Gastrocnemius medialis (tissue), 4 donors: Measurements from ENCODE around the gene CDC14A.

ENCODE experiments used
- POLR2A ChIP-seq, 2 donors: fragments of 450-650 bp; IDR thresholded peaks; one replicate each; pipeline ENCODE4 v1.6.1; 2017; ENCODE audit warnings: antibody characterized with exemption in 2 of 2, mild to moderate bottlenecking in 2 of 2, moderate library complexity in 2 of 2
- TF ChIP-seq, protein P1 (sequence below), 5 experiments: fragments of 450-650 bp in 3 of 5; fragments of 200-600 bp in 2 of 5; sonication (generic) in 2 of 5; IDR thresholded peaks in 4 of 5; conservative IDR thresholded peaks in 1 of 5; 1 replicate in 4 of 5; 2 replicates in 1 of 5; pipeline ENCODE4 v1.5.1; 2016 to 2019; ENCODE audit warnings: antibody characterized with exemption in 5 of 5, mild to moderate bottlenecking in 3 of 5, moderate library complexity in 3 of 5

DNA sequence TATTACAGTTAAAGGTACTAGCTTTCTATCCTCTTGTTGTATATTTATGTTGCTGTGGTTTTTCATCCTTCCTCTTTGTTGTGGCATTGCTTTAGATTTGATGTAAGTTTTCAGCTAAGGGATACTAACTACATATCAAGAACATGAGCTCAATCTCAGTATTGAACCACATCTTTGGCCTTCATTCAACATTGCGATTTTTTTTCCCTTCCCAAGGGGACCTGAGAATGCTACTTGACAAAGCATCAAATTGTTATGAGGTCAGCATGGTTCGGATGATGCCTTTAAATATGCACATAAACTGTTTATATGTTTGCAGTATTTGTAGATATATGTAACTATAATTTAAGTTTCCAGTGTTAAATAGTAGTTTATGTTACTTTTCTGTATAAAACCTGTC lies 153.9 kb downstream of the CDC14A start:
- TF ChIP-seq, protein P1, sequence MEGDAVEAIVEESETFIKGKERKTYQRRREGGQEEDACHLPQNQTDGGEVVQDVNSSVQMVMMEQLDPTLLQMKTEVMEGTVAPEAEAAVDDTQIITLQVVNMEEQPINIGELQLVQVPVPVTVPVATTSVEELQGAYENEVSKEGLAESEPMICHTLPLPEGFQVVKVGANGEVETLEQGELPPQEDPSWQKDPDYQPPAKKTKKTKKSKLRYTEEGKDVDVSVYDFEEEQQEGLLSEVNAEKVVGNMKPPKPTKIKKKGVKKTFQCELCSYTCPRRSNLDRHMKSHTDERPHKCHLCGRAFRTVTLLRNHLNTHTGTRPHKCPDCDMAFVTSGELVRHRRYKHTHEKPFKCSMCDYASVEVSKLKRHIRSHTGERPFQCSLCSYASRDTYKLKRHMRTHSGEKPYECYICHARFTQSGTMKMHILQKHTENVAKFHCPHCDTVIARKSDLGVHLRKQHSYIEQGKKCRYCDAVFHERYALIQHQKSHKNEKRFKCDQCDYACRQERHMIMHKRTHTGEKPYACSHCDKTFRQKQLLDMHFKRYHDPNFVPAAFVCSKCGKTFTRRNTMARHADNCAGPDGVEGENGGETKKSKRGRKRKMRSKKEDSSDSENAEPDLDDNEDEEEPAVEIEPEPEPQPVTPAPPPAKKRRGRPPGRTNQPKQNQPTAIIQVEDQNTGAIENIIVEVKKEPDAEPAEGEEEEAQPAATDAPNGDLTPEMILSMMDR (IDR thresholded peaks at IDR 0.05 in 4 of 5, conservative IDR thresholded peaks at IDR 0.05 in 1 of 5), result no peak
- no peak for TF ChIP-seq POLR2A (IDR thresholded peaks at IDR 0.05)
